ENCODE results near the gene ANTKMT.
"Not testable (repeated sequence)": the region's sequence is repeated elsewhere in the genome, so short reads cannot be mapped to it uniquely, and the experiment has no call there.

The ANTKMT gene

GRCh38 chr16:681746-682427 lies 39.1 kb upstream of the ANTKMT start:
- DNase-seq = no peak

- DNase-seq = no peak
Measured at GRCh38 chr16:682493-683395, 38.2 kb upstream of the ANTKMT start.

- DNase-seq = no peak
Measured at GRCh38 chr16:683396-684070, 37.4 kb upstream of the ANTKMT start.

- peak; percentile 48 to 98 (median 90) for DNase-seq
Measured at GRCh38 chr16:684071-684794, 36.7 kb upstream of the ANTKMT start, which contains the start of gene JMJD8. Gene JMJD8, minus strand, starts transcription at chr16:684334. Its CDS starts 15 bp downstream, at chr16:684319.

- no peak for DNase-seq
Measured at GRCh38 chr16:684961-685696, 35.8 kb upstream of the ANTKMT start.

GRCh38 chr16:685967-686366 lies 35.0 kb upstream of the ANTKMT start:
- no peak for DNase-seq

GRCh38 chr16:686459-687260 lies 34.3 kb upstream of the ANTKMT start:
- no peak for DNase-seq

- DNase-seq = no peak
Measured at GRCh38 chr16:687499-687898, 33.4 kb upstream of the ANTKMT start.

- no peak for DNase-seq
Measured at GRCh38 chr16:689175-689897, 31.6 kb upstream of the ANTKMT start.

GRCh38 chr16:691242-691641 lies 29.7 kb upstream of the ANTKMT start:
- not testable (repeated sequence) for DNase-seq

- no peak for DNase-seq
Measured at GRCh38 chr16:692356-693108, 28.4 kb upstream of the ANTKMT start.

GRCh38 chr16:693364-693763 lies 27.6 kb upstream of the ANTKMT start:
- no peak for DNase-seq

GRCh38 chr16:693766-694165 lies 27.2 kb upstream of the ANTKMT start:
- no peak for DNase-seq

GRCh38 chr16:694187-694862 lies 26.6 kb upstream of the ANTKMT start:
- no peak for DNase-seq

- DNase-seq = no peak
Measured at GRCh38 chr16:694863-695354, 26.0 kb upstream of the ANTKMT start.

- peak in 1 of 14 donors; percentile 83 for DNase-seq
Measured at GRCh38 chr16:695355-696089, 25.4 kb upstream of the ANTKMT start.

GRCh38 chr16:698911-699671 lies 21.9 kb upstream of the ANTKMT start:
- no peak for DNase-seq

All from C1 segment of cervical spinal cord (tissue), 14 donors.